GM18858 (cell line): Measurements from ENCODE around the gene MACC1.
A peak's percentile ranks its signal among the peaks of the same experiment; 100 is the strongest.
"Not testable (repeated sequence)": the region's sequence is repeated elsewhere in the genome, so short reads cannot be mapped to it uniquely, and the experiment has no call there.

Source experiments
- ATAC-seq: cut with Tn5 transposase; IDR thresholded peaks from one replicate; pipeline ENCODE4 v1.9.1; 2021; ENCODE audit not compliant: unreplicated experiment

Gene MACC1

DNA sequence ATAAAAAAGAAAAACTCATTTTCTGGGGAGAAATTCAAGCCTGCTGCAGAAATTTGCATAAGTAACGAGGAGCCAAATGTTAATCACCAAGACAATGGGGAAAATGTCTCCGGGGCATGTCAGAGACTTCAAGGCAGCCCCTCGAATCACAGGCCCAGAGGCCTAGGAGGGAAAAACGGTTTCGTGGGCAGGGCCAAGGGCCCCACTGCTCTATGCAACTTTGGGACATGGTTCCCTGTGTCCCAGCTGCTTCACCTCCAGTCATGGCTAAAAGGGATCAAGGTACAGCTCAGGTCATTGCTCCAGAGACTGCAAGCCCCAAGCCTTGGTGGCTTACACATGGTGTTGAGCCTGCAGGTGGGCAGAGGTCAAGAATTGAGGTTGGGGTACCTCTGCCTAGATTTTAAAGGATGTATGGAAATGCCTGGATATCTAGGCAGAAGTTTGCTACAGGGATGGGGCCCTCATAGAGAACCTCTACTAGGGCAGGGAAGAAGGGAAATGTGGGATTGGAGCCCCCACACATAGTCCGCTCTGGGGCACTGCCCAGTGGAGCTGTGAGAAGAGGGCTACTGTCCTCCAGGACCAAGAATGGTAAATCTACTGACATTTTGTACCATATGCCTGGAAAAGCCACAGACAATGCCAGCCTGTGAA lies 8.4 kb downstream of the MACC1 start:
- no peak for ATAC-seq

DNA sequence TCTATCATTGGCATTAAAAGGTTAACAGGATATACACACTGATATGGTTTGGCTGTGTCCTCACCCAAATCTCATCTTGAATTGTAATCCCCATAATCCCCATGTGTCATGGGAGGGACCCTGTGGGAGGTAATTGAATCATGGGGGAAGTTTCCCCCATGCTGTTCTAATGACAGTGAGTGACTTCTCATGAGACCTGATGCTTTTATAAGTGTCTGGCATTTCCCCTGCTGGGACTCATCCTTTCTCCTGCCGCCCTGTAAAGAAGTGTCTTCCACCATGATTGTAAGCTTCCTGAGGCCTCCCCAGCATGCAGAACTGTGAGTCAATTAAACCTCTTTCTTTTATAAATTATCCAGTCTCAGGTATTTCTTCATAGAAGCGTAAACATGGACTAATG lies 9.4 kb downstream of the MACC1 start:
- not testable (repeated sequence) for ATAC-seq

DNA sequence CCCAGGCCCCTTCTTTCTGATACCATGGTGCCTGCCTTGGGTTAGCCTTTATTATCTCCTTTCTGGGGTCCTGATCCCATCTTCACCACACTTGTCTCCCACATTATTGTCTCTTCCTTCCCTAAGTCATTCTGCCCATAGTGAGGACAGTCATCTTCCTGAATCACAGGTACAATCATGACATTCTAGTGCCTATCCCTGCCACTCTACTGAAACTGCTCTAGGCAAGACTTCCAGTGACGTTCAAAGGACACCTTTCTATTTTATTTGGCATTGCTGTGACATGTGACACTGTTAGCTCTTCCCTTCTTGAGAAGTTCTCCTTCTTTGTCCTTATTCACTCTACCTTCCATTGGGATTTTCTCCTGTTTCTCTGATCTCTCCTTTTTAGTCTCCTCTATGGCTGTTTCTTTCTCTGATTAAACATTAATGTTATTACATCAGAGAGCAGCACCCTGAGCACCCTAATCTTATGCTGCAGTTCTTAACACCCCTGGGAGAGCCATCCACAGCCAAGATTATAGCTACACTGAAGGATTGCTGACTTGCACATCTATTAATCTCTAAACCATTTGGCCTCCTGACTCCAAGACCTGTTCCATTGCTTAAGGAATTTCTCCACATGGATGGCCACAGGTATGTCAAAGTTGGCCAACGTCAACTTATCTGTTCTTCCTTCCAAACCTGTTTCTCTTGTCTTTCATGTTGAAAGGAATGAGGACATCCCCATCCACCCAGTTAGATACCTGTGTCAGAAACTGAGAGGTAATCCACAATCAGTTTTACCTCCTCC lies 10.9 kb downstream of the MACC1 start:
- ATAC-seq: no peak

DNA sequence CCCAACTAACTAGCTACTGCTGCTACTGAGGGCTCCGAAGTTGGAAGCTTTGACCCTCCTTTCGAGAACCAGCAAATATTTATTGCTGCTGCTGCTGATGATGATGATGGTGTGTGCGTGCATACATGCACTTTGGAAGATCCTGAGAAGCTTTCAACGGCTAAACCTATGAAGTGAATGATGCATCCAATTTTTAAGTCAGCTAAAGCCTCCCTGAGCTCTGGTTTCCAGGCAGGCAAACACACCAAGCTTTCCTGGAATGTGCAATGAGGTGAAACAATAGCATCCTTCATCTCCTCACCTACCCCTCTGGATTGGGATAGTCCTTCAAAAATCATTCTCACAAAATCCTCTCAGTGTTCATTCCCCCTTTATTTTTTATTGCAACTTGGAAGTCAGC lies 13.9 kb downstream of the MACC1 start:
- ATAC-seq: no peak

DNA sequence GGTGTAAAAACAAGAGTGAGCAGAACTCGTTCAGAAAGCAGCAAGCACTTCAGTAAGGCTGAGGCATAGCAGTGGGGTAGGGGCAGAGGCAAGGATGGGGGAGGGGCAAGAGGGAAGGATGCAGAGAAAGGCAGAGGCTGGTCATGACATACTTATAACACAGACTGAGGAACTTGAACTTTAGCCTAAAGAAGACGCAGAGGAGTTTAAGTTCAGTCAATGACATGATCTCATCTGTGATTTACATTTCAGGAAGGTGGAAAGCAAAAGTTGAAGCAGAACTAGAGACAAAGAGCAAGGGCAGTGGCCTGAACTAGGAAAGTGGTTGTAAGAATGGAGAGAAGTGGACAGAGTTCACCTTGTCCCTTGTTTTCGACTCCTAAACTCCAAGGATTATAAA lies 15.8 kb downstream of the MACC1 start:
- ATAC-seq: peak; percentile 20

DNA sequence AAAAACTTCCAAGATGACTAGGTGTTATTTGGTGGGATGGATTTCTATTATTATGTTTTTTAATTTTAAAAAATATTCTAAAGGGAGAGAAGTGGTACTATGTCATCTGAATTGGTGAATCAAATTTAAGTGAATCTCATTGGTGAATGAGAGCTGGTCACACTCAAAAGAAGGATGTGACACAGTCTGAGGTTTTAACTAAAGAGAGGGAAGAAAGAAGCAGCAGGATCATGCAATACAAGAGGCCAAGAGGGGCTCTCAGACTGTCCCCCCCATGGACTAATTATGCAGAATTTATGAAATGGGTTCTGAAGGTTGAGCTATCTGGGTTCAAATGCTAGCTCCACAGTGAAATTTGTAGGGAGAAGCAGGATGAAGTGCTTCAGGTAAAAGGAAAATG lies 16.2 kb downstream of the MACC1 start:
- ATAC-seq: no peak

DNA sequence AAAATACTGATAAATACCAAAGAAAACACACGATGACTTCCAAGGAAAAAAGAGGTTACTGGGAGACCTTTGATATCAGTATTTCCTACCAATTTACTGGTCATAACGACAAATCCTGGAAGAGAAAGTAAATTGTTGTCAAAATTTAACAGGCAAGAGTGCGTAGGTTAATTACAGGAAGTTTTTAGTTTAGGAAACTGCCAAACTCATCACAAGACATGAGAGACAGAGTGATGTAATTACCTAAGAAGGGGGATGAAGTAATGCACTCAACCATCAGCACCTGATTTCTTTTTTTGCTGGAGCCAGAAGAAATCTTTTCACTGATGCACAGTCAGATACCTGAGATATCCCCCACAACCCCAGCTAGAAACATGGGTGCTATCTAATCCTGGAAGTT lies 16.8 kb downstream of the MACC1 start:
- no peak for ATAC-seq

DNA sequence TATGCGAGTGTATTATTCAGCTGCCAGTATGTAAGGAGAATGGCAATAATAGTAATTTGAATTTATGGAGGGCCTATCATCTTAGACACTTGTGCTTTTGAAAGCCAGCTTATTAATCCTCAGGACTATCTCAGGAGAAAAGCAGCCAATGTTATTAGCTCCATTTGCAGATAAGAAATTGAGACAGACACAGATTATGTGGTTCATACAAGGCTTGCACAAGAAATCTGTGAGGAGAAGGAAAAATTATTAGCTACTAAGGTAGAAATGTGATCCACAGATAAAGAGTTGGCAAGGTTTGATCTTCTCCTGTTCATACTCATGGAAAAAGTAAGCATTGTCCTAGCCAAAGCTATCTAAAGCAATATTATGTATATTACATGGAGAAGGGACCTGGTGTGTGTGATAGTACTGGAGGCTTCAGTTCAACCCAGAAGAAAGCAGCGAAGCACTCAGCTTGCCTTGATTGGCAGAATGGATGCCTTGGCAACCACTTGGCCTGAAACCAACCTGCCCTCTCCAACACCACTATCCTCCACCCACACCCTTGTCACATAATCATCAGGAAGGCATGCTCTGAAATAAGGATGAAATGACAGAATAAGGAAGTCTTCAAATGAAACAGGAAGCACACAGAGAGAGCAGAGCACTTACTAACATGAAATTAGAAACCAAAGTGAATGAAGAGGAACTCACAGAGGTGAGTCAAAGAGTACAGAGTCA lies 18.0 kb downstream of the MACC1 start:
- peak; percentile 89 for ATAC-seq

DNA sequence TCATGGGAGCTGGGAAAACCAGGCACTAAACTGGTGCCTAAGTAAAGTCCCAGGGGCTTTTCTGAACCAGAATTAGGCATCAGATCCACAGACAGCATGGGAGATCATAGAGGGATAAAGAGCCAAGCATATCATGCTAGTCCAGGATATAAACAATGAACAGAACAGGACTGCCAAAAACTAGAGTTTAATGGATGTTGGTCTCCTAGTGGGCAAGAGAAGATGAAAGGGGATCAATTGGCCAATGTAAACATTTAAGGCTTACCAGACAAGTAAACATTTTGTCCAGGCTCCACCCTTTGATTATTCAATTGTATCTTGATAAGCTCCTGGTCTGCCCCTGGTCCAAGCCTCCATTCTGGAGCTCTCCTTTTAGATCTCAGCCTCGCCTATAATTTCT lies 18.9 kb downstream of the MACC1 start:
- ATAC-seq: no peak

DNA sequence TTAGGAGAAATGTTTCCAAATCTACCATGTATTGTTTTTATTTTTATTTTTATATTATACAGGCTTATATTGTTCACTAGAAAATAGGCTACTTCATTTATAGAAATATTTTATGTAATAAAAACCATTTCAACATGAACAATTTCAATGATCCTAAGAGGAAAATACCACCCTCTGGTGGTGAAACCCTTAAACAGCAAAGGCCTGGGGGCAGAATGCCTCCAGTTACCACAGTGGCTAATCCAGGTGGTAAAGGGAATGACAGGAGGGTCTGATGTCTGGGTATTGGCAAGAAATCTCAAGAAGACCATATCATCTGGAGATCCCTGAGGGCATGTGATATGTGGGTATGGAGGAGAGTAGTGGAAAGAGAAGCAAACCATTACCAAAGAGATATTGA lies 19.3 kb downstream of the MACC1 start:
- ATAC-seq: no peak

DNA sequence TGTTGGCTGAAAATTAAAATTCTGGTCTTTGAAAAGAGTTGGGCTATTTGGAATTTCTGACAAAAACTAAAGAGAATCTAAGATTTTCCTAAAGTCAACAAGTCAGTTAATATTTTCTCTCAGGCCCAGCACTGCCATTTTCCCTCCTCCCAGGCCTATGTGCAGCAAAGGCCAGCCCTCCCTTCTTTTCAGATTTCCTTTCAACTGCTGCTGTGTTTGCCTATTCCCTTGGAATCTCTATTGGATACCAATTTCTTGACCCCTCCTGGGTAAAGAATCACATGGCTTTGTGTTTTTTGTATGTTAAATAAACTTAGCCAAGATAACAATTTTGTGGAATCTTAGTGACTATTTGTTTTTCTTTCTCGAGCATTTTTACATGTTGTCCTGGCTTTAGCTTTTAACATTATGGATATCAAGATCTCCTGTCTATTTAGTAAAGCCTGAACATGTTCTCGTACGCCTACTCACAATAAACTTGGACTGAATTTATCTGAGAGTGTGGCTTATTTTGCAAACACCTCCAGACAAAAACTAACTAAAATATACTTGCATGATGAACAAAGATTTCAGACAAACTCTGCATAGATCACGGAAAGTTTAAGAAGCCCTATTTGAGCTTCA lies 19.9 kb downstream of the MACC1 start:
- no peak for ATAC-seq

DNA sequence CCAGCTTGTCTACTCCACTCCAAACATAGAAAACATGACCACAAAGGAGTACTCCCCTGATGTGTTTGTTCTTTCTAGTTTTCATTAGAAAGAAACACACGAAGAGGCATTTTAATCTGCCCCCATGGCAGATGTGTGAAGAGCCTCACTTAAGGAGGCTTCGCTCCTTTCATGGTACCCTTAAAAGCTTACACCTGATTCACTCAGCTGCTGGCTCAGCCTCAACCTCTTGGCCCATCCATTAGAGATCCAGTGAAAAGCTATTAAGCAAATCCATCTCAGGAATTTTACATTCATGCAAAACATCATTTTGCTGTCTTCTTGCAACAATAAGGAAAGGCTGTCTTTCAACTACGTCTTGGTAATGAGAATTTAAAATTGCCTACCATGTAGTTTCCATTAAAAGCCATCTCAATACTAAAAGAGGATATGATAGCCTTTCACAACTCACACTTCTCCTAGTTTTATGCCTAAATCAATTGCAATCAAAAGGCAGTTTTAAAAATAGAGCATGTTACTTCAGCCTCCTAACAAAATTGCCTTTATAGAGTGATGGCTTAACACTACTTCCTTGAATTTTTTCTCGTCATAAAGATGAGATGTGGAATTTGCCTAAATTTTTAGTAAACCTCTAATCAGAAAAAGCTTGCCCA lies 22.7 kb downstream of the MACC1 start:
- ATAC-seq: no peak

DNA sequence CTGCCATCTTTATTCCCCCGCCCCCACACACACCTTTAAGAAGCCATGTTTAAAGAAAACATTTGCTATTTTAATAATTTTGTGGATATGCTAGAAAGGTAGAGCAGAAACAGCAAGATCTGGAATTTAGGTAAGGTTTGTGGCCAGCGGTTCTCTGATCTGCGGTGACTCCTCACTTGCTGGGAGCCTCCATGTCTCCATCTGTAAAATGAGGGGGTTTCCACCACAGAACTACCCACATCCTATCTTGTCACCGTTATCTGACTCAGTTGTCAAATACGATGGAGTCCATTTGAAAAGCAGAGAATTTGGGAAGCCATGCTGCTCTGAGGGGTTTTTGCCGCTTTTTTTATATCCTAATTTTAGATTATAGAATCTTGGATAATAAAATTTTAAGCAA lies 23.3 kb downstream of the MACC1 start:
- no peak for ATAC-seq

DNA sequence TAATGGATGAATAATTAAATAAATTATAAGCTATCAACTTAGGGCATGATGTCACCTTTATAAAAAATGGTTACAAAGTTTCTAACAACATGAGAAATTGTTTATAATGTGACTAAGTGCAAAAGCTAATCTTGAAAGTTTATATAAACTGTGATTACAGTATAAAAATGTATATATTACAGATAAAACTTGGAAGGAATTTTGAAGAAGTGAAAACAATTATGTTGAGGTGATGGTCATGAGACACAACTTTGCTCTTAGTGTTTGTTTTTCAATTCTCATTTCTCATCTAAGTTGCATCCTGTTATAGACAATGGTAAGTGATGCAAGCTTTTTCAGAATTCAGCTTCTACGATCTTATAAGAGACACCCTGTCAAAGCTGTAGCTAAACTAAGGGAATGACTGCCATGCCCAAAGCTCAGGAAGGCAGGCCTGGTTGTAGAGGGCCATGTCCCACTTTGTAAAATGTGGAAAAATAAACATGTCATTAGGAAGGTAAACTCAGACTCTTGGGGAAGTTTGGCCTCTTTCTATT lies 23.9 kb downstream of the MACC1 start:
- peak; percentile 79 for ATAC-seq

DNA sequence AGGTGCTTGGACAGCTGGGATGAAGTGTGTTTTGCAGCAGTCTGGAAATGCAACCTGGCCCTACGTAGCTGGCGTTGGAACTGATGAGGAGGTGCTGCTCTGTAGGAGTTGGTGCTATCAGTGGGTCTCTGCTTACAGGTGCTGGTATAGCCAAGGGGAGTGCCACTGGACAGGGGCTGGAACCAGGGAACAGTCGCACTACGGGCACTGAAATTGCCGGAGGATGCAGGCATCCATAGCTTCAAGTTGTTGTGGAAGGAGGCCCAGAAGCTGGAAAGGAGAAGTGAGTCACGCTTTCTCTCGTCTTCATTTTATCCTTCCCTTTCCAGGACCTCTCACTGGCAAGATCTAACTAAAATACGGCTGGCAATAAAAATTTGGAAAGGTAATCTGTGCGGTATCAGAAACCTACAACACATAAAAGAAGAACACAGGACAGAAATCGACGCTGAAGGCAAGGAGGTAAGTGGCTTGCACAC lies 25.8 kb downstream of the MACC1 start:
- no peak for ATAC-seq

DNA sequence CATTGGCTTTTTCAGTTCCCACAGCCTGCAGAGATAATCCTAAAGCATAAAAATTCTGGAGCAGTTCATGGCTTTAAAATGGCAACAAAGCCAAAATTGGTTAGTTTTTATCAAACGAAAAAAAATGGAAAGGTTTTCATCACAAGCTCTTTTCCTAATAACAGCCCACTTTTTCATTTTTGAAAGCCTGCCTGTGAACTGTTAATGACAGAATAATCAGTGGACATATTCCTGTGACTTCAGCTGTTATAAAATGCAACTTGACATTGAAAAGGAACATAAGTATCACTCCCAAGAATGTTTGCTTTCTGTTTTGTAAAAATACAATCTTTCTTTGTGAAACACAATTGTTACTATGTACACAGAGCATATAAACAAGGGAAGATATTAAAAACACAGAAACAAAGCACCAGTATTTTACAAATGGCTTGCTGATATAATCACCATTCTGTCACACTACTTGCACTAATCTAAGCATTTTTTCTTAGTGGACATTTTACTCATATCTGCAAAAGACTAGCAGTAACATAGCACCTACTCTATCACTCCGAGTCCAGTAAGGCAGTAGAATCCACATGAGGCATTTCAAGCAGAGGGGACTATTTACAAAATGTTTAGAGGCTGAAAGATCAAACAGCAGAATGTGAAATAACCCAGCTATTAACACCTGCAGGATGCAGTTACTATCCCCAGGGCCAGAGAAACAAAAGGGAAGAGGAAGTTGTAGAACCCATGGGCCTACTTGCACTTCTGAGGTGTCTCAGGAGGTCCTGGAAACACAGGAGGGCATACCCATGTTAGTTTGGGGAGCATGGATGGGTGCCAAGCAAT lies 26.4 kb downstream of the MACC1 start:
- peak; percentile 32 for ATAC-seq

DNA sequence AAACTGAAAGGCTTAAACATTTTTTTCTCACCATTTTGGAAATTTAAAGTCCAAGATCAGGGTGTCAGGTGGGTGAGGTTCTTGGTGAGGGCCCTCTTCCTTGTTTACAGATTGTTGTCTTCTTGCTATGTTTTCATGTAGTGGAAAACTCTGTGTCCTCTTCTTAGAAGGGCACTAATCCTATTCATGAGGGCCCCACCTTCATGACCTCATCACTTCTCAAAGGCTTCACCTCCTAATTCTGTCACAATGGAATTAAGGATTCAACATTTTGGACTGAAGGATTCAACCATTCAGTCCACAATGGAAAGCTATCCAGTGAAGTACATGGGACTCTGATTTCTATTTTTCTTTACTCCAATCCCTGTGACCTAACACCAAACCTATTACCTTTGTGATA lies 27.3 kb downstream of the MACC1 start:
- ATAC-seq: no peak

DNA sequence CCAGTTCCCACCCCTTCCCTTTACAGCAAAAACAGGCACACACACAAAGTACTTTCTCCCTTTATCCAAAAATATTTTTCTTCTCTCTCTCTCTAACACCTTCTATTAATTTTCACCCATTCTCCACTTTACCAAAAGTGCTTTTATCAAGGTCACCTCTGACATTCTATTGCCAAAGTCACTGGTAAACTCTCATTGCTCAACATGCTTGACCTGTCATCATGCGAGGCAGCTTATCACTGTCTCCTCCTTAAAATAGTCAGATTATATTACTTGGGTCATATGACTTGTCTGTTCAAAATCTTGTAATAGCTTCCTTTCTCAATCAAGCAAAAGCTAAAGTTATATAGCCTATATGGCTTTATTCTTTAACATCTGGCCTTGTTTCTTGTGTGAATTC lies 28.6 kb downstream of the MACC1 start:
- ATAC-seq: no peak

DNA sequence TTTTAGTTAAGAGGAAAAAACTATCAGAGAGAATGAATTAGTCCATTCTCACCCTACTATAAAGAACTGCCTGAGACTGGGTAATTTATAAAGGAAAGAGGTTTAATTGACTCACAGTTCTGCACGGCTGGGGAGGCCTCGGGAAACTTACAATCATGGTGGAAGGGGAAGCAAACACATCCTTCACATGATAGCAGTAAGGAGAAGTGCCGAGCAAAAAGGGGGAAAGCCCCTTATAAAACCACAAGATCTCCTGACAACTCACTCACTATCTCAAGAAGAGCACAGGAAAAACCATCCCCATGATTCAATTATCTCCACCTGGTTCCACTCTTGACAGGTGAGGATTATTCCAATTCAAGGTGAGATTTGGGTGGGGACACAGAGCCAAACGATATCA lies 29.3 kb downstream of the MACC1 start:
- ATAC-seq: not testable (repeated sequence)

DNA sequence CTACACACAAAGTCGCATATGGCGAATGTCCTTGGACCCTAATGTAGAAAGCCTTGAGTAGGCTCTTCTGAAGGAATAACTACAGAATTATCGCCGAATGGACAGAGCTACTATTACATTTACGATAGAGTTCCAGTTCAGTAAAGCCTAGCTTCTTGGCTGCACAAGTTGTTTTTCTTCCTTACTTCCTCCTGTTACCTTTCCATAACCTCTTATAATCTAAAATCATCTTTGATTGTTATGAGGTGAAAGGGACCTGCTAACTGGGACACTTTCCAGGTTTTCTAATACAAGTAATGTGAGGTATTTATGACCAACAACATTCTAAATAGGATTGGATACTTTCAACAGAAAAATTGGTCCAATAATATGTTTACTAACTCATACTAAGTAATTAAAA lies 31.2 kb downstream of the MACC1 start:
- ATAC-seq: no peak
